ENCODE results near the gene DAP.
"Not testable (repeated sequence)": the region's sequence is repeated elsewhere in the genome, so short reads cannot be mapped to it uniquely, and the experiment has no call there.

Gene DAP

DNA sequence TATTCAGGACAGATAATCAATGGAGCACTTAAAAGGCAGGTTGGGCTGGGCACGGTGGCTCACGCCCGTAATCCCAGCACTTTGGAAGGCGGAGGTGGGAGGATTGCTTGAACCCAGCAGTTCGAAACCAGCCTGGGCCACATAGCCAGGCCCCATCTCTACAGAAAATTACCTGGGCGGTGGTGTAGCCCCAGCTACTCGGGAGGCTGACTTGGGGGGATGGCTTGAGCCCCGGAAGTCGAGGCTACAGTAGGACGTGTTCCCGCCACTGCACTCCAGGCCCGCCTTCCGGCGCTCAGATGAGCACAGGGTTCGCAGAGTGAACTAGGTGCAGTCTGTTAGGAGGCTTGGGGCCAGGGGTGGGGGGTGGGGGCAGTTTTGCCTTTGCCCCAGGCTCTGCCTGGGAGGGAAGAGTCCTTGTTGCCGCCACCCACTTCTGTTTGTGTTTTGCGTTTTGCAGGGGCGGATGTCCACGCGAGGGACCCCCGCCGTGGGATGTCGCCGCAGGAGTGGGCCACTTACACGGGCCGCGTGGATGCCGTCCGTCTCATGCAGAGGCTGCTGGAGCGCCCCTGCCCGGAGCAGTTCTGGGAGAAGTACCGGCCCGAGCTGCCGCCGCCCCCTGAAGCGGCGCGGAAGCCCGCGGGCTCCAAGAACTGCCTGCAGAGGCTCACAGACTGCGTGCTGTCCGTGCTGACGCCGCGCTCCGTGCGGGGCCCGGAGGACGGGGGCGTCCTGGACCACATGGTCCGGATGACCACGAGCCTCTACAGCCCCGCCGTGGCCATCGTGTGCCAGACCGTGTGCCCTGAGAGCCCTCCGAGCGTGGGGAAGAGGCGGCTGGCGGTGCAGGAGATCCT is 112.0 kb downstream of the DAP start:
- no peak for DNase-seq

DNA sequence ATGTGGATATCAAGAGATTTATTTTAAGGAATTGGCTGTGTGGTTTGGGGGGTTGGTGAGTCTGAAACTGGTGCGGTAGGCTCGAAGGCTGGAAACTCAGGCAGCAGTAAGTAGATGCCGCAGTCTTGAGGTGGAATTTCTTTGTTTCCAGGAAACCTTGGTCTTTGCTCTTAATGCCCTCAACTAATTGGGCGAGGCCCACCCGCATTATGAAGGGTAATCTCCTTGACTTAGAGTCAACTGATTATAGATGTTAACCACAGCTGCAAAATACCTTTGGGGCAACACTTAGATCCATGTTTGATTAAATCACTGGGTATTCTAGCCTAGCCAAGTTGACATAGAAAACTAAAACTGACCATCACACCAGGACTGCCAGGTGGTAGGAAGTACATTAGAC is 113.4 kb downstream of the DAP start:
- no peak for DNase-seq

DNA sequence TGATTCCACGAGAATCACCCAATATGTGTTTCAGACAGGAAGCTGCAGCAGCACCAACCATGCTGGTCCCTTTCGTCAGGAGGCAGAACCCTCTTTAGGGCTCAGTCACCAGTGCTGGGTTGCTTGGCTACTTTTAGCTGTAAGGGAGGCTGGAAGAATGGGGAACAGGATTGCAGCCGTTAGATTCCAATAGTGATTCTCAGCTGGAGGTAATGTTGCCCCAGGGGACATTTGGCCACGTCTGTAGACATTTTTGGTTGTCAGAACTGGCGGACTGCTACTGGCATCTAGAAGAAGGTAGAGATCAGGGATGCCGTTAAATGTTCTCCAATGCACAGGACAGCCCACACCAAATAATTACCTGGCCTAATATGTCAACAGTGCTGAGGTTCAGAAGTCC is 115.4 kb downstream of the DAP start:
- no peak for DNase-seq

DNA sequence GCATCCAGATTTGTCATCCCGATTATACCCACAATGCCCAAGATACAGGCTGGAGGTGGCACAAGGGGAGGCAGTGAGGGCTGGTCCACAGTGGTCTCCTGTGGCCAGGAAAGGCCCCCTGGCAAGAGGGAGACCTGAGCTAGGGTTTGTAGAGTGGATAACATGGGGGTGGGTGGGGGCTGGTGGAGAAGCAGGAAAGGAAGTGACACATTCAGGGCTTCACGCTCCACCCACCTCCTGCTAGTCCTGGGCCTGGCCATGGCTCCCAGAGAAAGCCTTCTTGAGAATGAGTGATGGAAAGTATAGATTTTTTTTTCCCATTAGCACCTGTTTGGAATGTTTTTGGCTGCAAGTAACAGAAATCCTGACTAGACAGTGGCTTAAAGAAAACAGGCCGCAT is 115.9 kb downstream of the DAP start:
- no peak for DNase-seq

DNA sequence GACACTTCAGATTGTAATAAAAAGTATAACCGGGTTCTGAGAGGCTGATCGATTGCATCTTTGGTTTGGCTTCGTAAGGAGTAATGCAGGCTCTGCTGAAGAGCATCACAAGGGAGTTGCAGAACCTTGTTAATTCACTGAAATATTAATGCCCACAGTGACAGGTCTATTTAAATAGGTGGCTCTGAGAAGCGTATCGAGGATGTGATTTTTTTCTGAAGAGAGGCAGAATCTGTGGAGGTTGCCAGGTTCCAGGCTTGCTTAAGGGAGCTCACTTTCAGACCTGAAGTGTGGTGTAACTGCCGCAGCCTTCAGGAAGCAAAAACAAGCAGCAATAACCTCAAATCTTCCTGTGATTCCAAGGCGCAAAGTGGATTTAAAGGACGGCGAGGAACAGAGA is 116.8 kb downstream of the DAP start:
- DNase-seq = no peak

DNA sequence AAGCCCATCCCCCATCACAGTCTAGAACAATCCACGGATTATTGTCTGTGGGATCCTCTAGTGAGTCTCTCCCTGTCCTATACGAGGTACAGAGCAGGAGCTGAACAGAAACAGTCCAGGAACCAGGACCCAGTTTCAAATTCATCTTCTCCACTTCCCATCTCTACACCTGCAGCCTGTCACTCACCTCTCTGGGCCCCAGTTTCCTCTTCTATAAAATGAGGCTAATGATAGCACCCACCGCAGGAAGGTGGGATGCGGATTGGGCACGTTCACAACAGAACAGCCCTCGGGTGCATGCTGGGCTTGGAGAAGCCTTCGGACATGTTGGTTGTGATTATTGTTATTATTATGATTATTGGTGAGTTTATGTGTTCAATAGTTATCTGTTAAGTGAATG is 118.7 kb downstream of the DAP start:
- no peak for DNase-seq

DNA sequence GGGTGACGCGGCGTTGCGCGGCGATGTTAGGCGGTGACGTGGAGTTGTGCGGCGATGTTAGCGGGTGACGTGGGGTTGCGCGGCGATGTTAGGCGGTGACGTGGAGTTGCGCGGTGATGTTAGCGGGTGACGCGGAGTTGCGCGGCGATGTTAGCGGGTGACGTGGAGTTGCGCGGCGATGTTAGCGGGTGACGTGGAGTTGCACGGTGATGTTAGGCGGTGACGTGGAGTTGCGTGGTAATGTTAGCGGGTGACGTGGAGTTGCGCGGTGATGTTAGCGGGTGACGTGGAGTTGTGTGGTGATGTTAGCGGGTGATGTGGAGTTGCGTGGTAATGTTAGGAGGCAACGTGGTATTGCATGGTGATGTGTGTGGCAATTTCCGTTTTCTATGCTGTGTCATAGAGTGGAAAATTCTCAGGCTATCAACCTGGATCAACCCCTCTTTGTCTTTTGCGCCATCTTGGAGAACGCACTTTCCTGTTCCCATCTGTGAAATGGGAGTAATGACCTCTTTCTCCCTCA is 121.1 kb downstream of the DAP start:
- DNase-seq = no peak

DNA sequence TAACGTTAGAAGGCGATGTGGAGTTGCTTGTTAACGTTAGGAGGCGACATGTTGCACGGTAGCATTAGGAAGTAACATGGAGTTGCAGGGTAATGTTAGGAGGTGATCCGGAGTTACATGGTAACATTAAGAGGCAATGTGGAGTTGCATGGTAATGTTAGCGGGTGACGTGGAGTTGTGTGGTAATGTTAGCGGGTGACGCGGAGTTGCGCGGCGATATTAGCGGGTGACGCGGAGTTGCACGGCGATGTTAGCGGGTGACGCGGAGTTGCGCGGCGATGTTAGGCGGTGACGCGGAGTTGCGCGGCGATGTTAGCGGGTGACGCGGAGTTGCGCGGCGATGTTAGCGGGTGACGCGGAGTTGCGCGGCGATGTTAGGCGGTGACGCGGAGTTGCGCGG is 122.3 kb downstream of the DAP start:
- DNase-seq = not testable (repeated sequence)

DNA sequence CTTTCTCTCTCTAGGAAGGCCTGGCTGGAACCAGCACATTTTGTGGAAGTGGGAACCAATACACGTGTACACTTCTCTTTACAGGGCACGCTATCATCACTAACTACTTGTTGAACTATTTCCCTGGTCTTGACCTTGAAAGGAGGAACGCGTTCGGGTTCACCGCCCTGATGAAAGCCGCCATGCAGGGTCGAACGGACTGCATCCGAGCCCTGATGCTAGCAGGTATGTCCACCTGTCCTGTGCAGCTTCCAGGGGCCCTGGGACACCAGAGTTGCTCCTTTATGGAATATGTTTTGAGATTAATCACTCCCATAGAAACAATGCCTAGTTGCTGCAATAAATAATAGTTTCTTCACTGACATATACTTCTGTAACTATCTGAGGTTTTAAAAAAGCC is 123.1 kb downstream of the DAP start:
- DNase-seq = no peak

DNA sequence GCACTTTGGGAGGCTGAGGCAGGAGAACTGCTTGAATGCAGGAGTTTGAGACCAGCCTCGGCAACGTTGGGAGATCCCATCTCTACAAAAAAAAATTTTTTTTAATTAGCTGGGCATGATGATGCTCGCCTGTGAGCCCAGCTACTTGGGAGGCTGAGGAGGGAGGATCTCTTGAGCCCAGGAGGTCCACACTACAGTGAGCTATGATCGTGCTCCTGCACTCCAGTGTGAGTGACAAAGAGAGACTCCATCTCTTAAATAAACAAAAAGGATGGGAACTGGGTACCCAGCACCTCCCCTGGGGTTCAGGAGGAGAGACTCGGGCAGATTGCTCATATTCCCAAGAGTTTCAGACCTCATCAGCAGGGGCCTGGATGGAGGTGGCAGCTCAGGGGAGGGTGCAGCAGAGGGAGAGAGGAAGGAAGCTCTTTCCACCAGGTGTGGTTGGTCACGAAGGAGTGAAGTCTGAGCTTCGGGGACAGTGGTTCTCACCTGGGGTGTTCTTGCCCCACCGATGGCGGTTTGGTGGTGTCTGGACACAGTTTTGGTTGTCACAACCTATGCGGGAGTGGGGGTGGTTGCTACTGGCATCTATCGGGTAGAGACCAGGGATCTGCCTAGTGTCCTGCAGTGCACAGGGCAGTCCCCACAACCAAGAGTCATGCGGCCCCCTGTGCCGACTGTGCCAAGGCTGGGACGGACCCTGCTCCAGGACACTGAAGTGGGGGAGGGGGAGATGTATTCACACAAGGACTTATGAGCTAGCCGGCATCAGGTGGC is 124.5 kb downstream of the DAP start:
- DNase-seq = no peak

DNA sequence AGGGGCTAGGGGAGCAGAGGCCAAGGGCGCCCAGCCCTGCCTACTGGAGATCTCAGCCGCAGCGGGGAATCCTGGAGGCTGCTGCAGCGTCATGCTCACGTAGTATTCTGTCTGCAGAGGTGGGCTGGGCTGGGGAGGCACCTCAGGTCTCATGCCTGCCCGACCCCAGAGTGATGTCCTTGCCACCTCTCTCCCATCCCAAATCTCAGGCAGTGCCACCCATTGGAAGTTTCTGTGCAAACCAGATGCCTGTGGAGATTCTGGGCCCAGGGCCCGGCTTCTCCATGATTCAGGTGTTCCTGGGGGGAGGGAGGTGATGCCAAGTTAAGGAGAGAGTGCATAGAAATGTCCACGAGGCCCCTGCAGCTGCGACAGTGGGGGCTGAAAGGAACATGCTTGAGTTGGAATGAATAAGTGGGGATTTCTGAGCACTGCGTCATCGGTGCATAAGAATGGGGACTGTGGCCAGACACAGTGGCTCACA is 125.1 kb downstream of the DAP start:
- no peak for DNase-seq

DNA sequence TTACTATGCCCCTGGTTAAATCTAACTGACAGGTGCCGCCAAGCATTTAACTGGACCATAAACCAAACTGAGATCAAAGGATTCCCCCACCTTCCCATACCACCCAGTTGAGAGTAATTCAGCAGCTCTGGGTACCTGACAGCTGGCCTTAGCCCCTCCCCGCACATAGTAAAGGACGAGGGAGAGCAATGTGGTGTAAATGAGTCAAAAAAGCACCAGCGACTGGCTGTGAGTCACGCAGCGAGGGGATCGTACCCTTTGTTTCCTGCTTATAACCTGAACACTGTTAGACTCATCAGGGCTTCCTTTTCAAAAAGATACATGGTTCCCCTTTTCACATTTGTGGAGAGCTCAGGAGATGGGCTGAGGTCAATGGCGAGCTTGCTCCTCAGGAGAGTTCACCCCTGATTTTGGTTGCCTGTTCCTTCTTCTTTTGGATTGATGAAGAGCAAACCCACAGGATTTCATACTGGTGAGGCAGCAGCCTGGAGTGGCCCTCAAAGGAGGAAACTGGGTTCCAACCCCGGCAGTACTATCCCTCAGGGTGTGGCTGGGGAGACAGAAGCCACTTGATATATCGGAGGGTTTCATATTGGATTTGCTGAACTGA is 125.7 kb downstream of the DAP start:
- DNase-seq = no peak

DNA sequence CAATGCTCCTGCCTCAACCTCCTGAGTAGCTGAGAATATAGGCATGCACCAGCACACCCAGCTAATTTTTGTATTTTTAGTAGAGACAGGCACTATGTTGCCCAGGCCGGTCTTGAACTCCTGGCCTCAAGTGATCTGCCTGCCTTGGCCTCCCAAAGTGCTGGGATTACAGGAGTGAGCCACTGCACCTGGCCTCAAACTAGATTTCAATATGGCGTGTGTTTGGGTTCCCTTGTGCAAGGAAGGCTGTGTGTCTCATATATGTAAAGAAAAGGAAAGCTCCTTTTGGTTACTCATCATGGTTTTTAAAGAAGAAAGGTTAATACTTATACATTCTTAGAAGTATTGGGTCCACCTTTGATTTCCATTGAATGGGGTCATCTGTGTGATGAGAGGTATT is 126.5 kb downstream of the DAP start:
- no peak for DNase-seq

DNA sequence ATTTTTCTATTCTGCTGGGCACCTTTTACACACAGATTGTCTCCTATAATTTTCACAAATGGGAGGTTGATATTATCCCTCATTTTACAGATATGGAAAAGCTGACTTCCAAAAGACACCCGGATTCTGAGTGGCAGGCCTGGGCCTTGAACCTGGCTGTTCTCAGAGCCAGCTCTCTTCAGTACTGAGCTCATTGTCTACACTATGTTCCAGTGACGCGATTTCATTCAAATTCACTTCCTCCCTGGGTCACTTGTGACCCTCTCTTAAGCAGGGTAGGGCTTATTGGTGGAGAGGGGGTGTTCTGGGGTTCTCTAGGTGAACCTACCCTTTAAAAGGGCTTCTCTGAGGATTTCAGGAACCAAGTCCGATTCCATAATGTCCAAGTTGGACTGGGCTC is 127.0 kb downstream of the DAP start:
- no peak for DNase-seq

DNA sequence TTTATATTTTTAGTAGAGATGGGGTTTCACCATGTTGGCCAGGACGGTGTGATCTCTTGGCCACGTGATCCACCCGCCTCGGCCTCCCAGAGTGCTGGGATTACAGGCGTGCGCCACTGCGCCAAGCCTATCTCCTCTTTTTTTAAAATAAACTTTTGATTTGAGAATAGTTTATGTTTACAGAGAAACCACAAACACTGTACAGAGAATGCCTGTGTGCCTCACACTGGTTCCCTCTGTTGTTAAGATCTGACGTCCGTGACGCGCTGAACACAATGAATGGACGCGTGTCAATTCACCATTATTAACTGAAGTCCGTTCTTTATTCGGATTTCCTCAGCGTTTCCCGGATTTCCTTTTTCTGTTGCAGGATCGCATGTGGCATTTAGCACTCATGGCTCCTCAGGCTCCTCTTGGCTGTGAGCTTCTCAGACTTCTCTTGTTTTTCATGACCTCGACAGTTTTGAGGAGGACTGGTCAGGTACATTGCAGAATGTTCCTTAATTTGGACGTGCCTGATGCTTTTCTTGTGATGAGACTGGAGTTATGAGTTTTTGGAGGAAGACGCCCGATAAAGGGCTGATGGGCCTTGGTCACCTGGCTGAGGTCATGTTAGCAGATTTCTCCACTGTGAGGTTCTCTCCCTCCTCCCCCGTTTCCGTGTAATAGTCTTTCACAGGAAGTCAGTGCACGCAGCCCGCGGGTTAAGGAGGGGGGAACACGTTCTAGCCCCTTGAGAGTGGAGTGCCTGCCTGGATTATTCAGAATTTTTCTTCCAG is 127.6 kb downstream of the DAP start:
- DNase-seq = no peak

DNA sequence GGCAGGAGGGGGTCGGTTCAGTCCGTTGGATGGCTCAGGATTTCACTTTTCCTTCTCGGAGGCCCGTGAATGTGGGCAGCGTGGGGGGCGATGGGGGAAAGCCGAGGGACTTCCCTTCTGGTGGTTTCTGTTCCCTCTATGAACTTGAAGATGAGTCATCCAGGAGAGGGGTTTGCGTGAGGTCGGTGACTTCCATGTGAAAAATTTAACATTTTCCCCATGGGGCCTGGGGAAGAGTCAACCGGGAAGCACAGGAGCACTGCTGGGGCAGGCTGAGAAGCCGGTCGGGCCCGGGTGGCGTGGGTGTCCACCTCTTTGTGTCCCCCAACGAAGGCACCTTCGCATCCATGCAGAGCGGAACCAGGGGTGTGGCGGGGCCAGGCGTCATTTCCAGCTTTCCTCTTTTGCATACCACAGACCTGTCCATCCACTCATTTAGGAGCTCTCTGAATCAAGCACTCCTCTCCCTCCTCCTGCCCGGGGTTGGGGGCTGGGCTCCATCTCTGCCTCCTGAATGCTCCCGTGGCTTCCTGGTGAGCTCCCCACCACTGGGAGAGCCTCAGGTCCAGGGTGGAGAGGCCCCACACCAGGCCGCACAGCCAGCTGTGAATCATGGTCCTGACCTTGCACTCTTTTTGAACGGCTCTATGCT is 128.8 kb downstream of the DAP start:
- DNase-seq = no peak

DNA sequence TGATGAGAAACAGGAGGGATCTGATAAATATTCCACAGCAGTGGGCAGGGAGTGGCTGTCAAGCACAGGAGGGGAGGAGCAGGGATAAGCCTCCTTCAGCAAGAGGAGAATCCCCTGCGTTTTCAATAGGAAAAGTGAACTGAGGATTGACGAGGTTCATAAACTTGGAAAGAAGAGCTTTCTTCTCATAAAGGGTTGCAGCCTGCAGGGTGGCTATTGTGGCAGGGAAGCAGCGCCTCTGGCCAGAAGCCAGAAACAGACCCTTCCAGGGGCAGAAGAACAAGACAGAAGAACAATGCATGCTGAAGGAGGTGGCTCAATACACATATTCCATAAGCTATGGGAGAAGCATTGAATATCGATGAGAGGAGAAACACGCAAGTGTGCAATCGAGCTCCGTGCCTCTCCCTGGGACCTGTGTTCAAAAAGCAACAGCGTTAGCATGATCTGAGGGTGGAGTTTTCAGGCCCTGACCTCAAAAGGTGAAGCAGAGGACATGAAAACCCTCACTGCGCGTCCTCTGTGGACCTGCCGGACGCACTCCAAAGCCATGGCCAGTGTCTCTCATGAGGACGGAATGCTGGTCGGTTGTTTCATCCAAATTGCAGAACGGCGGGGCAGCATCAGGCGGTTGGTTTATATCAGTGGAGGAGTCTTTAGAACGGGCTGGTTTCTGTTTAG is 129.6 kb downstream of the DAP start:
- no peak for DNase-seq

DNA sequence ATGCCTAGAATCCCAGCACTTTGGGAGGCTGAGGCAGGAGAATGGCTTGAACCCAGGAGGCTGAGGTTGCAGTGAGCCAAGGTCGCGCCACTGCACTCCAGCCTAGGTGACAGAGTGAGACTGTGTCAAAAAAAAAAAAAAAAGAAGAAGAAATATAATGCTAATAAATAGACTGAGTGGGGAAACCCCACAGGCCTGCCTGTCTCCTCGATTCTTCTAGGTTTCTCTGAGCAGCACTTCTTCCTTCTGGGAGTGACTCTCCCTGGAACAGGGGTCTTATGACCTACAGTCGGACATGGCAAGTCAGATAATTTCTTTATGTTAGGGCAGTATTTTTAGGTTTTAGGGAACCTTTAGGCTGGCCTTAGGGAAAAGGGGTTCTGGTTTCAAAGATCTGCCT is 130.3 kb downstream of the DAP start:
- not testable (repeated sequence) for DNase-seq

DNA sequence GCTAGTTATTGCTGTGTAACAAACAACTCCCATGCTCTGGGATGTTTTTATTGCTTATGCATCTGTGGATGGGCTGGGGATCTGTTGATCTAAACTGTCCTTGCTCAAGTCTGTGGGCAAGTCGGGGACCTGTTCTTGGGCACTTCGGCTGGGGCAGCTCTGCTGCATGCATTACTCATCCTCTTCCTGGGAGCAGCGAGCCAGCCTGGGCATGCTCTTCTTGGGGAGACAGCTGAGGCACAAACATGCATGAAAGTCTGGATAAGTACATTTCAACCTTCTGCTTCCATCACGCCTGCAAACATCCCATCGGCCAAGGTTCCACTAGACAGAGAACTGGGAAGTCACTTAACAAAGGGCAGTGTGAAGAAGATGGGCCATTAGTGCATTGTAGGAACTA is 130.9 kb downstream of the DAP start:
- no peak for DNase-seq

DNA sequence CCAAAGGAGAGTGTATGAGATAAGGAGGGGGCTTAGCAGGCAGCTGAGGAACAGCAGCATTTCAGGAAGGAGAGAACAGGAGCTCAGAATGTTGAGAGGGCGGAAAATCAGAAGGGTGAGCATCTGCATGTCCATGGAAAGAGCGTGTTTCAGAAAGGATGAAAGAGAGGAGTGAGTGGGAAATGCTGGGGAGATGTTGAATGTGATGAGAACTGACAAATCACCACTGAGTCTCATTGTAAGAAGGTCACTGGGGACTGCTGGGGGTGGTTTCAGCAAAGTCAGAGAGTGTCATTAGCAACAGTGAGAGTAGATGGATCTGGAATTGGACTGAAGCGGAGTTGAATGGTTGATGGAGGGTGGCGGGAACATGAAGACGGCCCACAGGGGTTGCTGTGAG is 131.4 kb downstream of the DAP start:
- DNase-seq = no peak

Measured in activated gamma-delta T cell (primary cell).